Smooth muscle cell of the pulmonary artery (primary cell): ENCODE measurements around the gene PIK3CD. TPM values are rescaled to one million over a fixed set of nuclear protein-coding genes. Genes with fewer than 3 reads are reported as not detected.

Experiments
- total RNA-seq: library from RNA; depleted of rRNA; stranded (reverse); fragments of >200 nt; gene quantifications from 2 replicates; pipeline ENCODE4 v1.2.3, GENCODE V29; 2014

Gene PIK3CD
- 3.3 and 7.9 TPM in 2 replicates for total RNA-seq

DNA sequence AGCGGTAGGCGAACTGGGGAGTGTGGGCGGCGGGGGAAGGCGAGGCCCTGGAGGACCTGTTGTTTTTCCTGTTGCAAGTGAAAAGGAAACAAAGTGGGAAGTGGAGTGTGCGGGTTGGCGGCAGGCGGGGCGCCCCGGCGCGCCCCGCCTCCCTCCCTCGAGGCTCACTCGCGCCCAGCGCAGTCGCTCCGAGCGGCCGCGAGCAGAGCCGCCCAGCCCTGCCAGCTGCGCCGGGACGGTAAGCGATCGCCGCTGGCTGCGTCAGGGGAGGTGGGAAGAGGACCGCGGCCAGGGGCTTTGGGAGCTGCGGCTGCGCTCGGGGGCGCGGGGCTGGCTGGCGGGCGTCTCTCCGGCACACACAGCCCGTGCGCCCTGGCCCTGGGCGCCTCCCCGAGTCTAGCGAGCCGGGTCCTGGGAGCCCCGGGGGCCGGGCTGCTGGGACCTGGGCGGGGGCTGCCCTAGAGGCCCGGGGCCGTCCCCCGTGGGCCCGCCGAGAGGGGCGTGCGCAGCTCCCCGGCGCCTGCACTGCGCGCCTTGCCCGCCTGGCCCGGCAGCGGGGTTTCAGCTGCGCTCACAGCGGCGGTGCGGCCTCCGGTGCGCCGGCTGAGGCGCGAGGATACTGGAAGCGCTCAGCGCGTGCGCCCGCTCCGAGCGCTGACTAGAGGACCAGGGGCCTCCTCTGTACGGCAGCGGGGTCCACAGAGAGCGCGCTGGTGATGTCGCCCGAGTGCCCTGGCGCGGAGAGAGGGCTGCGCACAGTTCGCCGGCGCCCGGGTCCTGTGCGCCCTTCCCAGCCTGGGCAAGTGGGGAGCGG, at the start of gene PIK3CD:
Gene PIK3CD, plus strand, starts transcription at position 167 of the 814 bp plus-strand sequence. CDS start 58,725 bp downstream, outside the sequence.

Other genes starting within 250 kb of the PIK3CD start
- gene SLC25A33, start 112.3 kb upstream of the PIK3CD start, total RNA-seq, result 3.5 and 5.4 TPM in 2 replicates
- gene TMEM201, start 62.8 kb upstream of the PIK3CD start, total RNA-seq, result 4.2 and 7.3 TPM in 2 replicates
- 211 and 251 TPM in 2 replicates for gene CLSTN1, start 172.2 kb downstream of the PIK3CD start, total RNA-seq